ENCODE measurements around the gene ADRM1.

The ADRM1 gene, protein sequence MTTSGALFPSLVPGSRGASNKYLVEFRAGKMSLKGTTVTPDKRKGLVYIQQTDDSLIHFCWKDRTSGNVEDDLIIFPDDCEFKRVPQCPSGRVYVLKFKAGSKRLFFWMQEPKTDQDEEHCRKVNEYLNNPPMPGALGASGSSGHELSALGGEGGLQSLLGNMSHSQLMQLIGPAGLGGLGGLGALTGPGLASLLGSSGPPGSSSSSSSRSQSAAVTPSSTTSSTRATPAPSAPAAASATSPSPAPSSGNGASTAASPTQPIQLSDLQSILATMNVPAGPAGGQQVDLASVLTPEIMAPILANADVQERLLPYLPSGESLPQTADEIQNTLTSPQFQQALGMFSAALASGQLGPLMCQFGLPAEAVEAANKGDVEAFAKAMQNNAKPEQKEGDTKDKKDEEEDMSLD

DNA sequence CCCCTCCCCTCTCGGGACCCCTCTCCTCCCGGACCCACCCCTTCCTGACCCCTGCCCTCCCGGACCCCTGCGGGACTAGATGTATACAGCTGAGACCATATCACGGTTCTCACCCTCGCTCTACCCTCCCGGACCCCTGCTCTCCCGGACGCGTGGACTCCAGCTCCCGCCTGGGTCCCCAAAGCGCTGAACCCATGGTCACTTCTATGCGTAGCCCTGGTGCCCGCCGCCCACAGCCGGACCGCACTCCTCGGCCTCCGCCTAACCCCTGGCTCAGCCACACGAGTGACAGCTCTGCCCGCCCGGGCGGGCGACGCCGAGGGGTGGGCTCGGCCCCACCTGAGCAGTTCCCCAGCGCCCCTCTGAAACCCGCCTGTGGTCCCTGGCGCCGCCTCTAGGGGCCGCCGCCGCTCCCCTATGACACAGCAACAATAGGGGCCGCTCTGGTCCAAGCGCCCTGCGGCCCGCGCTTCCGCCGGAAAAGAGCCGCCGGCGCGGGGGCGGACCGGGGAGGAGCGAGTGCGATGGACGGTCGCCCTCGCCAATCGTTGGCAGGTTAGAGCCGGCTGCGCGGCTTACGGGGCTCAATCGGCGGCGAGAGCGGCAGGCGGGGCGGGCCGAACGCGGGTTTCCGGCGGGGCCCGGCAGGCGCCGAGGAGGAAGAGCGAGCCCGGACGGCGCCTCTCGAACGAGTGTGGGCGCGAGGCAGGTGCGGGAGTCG lies at the start of gene ADRM1:
Gene ADRM1, plus strand, starts transcription at position 657 of the 721 bp plus-strand sequence. CDS start 572 bp downstream, outside the sequence.
- peak; percentile 99 for DNase-seq

DNA sequence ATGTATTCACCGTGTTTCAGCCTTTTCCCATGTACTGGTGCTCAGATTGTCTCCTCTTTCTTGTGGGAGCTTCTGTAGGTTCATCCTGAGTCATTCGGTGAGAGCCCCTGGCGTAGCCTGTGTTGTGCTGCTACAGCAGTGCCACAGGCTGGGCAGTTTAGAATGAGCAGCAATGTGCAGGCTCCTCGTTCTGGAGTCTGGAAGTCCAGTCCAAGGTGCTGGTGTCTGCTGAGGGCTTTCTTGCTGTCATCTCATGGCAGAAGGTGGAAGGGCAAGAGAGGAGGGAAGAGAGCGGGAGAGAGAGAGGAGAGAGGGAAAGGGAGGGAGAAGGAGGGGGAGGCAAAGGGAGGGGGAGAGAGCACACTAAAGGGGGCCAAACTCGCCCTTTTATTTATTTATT lies 49.4 kb upstream of the ADRM1 start:
- no peak for DNase-seq

DNA sequence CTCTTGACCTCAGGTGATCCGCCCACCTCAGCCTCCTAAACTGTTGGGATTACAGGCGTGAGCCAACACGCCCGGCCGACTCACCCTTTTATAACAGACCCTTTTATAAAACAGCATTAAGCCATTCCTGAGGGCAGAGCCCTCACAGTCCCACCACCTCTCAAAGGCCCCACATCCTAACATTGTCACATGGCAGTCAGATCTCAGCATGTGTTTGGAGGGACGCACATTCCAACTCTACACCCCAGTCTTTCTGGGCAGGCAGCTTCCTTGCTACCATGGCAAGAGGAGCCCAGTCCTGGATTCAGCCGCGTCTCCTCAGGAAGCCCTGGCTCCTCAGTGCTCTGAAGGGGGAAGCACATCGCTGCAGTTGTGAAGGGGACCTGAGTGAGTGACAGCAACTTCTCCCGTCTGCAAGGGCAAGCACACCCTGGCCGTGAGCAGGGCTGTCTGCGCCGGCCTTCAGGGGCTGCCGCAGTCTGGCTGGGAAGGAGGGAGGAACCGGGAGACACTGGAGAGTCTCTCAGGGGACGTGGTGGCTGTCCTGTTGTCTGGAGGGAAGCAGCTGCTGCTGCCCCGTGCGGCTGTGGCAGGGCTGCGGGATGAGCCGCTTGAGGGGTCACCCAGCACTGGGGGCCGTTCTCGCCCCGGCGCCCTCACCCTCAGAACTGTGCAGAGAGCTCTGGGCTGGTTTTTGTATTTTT lies 48.6 kb upstream of the ADRM1 start:
- DNase-seq = no peak

GRCh38 chr20:62255976-62256375 lies 46.8 kb upstream of the ADRM1 start:
- DNase-seq = no peak

DNA sequence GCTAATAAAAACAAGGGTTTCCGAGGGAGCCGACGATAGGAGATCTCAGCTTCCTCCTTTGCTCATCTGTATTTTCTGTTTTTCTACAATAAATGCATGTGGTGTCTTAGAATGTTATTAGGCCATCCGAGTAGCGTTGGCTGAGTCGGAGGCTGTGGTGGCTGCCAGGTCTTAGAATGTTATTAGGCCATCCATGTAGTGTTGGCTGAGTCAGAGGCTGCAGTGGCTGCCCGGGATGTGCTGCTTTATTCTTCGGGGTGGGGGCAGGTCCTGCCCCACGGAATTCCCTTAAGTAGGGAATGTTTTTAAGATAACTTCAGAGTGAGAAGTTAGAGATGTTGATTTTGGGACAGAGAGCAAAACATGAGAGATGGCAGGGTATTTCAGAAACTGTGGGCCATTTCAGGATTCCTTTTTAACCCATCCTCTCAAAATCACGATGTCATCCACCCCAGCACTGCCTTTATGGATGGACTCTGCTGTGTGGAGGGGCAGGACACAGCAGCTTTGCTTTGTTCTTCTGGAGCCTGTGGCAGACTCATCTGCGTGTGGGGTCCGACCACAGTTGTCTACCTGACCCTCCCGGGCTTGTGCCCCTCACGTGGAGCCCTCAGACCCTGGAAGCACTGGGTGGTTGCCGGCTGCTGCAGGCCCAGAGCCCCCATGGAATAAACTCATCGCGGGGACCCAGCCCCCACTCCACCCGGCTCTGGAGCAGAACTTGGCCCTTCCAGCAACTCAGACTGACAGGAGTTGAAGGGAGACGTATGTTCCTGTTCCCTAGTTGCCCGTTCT lies 44.1 kb upstream of the ADRM1 start:
- no peak for DNase-seq

GRCh38 chr20:62259294-62259565 lies 43.6 kb upstream of the ADRM1 start:
- DNase-seq = no peak

- DNase-seq = no peak
These were observed 40.7 kb upstream of the ADRM1 start for GRCh38 chr20:62262064-62262463.

DNA sequence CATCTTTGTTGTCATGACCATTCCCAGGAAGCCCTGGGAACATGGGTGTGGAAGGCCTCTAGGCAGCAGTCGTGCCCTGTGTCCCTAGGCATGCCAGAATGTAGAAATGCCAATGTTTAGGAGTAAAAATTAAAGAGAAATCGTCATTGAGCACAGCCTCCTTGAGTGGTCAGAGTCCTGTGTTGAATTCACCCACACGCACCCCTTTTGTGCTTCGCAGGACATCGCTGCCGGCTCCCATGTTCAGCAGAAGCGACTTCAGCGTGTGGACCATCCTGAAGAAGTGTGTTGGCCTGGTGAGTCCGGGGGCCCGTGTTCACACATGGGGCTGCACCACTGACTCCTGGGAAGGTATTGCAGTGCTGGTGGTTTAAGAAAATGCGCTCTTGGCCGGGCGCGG lies 39.4 kb upstream of the ADRM1 start:
- no peak for DNase-seq

GRCh38 chr20:62265365-62265764 lies 37.4 kb upstream of the ADRM1 start:
- no peak for DNase-seq

GRCh38 chr20:62266340-62266739 lies 36.5 kb upstream of the ADRM1 start:
- no peak for DNase-seq

DNA sequence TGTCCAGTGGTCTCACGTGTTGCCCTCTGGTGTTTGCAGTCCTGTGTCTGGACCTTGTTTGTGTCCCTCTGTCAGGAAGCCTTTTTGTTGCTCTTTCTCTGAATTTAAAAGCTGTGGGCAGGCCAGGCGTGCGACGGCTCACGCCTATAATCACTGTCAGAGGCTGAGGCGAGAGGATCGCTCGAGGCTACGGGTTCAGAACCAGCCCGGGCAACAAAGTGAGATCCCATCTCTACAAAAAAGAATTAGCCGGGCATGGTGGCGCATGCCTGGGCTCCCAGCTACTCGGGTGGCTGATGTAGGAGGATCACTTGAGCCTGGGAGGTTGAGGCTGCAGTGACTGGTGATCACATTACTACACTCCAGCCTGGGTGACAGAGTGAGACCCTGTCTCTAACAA lies 35.9 kb upstream of the ADRM1 start:
- DNase-seq = no peak

DNA sequence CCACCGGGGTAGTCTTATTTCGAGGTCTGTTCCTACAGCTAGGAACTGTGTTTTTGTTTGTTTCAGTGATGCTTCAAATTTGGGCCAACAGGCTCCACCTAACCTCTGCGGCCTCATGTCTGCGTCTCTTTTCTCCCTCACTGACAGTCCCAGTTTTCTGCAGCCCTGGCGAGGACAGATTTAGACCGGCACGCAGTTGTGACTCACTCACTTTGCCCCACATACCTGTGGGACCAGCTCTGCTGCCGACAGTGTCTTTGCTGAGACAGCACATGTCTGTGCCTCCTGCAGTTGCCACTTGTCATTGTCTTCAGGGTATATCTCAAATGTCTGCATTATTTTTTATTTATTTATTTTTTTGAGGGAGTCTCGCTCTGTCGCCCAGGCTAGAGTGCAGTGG lies 35.3 kb upstream of the ADRM1 start:
- no peak for DNase-seq

GRCh38 chr20:62268228-62268900 lies 34.4 kb upstream of the ADRM1 start:
- DNase-seq = no peak

DNA sequence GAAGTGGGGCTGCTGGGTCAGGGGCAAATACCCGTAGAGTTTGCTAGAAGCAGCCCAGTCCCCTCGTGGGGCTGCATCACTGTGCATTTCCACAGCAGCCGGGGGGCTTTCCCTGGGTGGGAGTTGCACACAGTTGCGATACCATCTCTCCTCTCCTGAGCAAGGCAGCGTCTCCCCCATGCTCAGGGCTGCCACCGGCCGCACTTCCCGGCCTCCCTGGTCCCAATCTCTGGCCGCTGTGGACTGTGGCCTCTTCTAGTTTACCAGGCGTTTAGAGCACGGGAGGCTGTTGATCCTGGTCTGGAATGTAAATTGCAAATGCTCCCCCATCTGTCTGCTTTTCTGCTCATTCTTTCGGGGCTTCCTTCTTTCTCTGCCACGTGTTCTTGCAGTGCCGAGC lies 33.4 kb upstream of the ADRM1 start:
- DNase-seq = no peak

DNA sequence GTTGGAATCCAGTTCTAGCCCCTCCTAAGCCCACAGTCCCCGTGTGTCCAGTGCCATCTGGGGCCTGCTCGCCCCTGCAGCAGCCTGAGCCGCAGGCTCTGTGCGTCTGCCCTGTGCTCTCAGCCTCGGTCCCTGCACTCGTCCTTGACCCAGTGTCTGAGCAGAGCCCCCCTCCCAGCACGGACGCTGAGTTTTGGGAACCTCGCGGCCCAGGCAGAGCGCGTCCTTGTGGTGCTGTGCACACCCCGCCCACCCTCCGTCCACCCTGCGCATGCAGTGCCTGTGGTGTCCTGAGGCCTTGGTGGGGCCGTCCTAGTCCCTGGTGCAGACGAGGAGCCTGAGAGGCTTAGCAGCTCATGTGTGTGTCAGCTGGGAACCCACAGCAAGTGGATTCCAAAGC lies 32.9 kb upstream of the ADRM1 start:
- no peak for DNase-seq

DNA sequence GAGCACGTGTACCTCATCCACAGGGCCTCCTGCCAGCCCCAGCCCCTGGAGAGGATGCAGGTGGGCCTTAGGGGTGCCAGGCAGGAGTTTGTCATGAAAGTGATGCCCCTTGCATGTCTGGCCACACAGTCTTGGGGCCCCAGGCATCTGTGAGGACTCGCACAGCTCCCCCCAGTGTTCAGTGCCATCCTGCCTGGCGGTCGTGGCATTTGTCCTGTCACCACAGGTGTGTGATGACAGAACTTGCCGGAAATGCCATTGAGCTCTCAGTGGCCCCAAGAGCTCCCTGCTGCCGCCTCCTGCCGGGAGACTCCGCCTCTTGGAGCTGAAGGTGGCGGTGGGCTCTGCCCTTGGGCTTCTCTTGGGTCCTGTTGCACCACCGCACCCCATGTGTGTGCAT lies 30.6 kb upstream of the ADRM1 start:
- DNase-seq = no peak

DNA sequence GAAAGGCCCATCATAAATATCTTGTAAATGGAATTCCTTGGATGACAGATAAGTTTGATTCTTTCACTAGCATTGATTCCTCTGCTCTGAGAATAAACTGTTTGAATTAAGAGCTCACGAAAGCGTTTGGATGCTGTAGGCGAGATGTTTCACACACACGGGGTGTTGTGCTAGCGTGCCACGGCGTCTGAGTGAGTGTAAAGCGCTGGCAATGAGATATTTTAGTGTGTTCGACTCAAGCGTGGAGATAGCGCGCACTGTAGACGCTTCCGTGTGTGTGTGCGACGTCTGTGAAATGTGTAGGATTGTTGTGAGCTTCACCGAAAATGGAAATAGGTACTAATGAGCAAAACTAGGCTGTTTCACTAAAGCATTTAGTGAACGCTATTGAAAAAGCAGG lies 29.4 kb upstream of the ADRM1 start:
- DNase-seq = no peak

- peak; percentile 50 for DNase-seq
These were observed 28.4 kb upstream of the ADRM1 start for GRCh38 chr20:62274332-62274950.

DNA sequence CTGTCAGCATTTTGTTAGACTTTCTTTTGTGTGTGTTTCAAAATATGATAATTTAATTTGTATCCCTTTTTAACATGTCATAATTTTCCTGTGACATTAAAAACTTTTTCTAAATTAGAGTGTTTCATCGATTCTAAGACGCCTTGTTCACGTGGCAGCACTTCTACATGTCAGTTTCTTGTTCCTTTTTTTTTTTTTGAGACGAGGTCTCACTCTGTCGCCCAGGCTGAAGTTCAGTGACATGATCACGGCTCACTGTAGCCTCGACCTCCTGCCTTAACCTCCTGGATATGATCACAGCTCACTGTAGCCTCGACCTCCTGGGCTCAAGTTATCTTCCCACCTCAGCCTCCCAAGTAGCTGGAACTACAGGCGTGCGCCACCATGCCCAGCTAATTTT lies 27.6 kb upstream of the ADRM1 start:
- no peak for DNase-seq

- no peak for DNase-seq
These were observed 26.4 kb upstream of the ADRM1 start for GRCh38 chr20:62276439-62276838.

DNA sequence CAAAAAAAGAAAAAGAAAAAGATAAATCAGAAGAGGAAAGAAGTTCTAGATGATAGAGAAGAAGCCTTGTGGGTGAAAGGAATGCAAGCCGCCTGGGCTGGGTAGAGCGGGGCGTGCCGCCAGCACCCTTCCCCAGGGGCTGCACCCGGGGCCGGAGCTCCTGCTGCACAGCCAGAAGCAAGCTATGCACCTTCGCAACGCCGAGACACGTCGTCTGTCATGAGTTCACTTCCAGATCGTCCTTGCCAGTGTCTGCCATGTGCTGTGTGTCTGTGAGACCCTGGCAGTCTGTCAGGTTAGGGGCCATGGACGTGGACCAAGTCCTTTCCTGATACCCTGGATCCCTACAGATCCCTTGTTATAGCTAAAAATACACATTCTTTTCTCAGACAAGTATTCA lies 25.5 kb upstream of the ADRM1 start:
- no peak for DNase-seq

DNA sequence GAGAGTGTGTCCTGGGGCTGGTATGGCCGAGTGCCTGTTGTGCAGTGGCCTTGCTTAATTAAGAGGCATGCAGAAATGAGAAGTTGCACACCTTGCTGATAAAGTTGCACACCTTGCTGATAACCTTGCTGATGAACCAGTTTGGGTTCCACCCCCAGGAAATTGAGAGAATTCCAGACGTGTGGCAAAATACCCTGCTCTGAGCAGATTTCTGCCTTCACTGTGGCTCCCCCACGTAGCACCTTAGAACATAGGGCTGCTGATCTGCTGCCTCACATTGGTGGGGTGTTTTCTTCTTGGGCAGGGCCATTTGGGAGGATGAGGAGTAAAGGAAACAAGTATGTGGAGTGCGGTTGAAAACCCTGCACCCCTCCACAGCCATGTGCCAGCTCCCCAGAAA lies 22.5 kb upstream of the ADRM1 start:
- no peak for DNase-seq

All from NCI-H345 (cell line).